Measurements from ENCODE around the gene SOWAHC.
"Not testable (repeated sequence)": the region's sequence is repeated elsewhere in the genome, so short reads cannot be mapped to it uniquely, and the experiment has no call there.

DNA sequence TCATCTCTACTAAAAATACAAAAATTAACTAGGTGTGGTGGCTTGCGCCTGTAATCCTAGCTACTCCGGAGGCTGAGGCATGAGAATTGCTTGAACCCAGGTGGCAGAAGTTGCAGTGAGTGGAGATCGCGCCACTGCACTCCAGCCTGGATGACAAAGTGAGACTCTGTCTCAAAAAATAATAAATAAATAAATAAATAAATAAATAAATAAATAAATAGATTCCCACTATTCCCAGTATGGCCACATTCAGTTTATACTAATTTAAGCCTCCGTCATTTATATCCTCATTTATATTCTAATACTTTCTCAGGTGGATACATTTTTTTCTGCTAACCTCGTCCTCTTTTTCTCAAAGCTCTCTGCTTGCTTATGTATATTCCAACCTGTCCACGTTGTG, 14.2 kb downstream of the SOWAHC start:
- TF ChIP-seq, protein P1, sequence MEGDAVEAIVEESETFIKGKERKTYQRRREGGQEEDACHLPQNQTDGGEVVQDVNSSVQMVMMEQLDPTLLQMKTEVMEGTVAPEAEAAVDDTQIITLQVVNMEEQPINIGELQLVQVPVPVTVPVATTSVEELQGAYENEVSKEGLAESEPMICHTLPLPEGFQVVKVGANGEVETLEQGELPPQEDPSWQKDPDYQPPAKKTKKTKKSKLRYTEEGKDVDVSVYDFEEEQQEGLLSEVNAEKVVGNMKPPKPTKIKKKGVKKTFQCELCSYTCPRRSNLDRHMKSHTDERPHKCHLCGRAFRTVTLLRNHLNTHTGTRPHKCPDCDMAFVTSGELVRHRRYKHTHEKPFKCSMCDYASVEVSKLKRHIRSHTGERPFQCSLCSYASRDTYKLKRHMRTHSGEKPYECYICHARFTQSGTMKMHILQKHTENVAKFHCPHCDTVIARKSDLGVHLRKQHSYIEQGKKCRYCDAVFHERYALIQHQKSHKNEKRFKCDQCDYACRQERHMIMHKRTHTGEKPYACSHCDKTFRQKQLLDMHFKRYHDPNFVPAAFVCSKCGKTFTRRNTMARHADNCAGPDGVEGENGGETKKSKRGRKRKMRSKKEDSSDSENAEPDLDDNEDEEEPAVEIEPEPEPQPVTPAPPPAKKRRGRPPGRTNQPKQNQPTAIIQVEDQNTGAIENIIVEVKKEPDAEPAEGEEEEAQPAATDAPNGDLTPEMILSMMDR (IDR thresholded peaks at IDR 0.05): not testable (repeated sequence)
- not testable (repeated sequence) for TF ChIP-seq ZFX (IDR thresholded peaks at IDR 0.05; ENCODE audit: borderline replicate concordance)

Measured in 22Rv1 (cell line).